GM12875 (cell line): ENCODE data around the gene DNAH8.

Experiments
- H3K4me3 ChIP-seq: one replicate; pipeline ENCODE4 v1.5.1; 2011; ENCODE audit warnings: low read depth, low read length, control low read depth
- CTCF ChIP-seq: IDR thresholded peaks from 2 replicates; pipeline ENCODE4 v1.5.1; 2011; ENCODE audit warnings: low read depth, mild to moderate bottlenecking, control low read depth, inconsistent platforms, low read length, moderate library complexity, borderline replicate concordance; ENCODE audit not compliant: insufficient read depth

DNAH8 gene, protein sequence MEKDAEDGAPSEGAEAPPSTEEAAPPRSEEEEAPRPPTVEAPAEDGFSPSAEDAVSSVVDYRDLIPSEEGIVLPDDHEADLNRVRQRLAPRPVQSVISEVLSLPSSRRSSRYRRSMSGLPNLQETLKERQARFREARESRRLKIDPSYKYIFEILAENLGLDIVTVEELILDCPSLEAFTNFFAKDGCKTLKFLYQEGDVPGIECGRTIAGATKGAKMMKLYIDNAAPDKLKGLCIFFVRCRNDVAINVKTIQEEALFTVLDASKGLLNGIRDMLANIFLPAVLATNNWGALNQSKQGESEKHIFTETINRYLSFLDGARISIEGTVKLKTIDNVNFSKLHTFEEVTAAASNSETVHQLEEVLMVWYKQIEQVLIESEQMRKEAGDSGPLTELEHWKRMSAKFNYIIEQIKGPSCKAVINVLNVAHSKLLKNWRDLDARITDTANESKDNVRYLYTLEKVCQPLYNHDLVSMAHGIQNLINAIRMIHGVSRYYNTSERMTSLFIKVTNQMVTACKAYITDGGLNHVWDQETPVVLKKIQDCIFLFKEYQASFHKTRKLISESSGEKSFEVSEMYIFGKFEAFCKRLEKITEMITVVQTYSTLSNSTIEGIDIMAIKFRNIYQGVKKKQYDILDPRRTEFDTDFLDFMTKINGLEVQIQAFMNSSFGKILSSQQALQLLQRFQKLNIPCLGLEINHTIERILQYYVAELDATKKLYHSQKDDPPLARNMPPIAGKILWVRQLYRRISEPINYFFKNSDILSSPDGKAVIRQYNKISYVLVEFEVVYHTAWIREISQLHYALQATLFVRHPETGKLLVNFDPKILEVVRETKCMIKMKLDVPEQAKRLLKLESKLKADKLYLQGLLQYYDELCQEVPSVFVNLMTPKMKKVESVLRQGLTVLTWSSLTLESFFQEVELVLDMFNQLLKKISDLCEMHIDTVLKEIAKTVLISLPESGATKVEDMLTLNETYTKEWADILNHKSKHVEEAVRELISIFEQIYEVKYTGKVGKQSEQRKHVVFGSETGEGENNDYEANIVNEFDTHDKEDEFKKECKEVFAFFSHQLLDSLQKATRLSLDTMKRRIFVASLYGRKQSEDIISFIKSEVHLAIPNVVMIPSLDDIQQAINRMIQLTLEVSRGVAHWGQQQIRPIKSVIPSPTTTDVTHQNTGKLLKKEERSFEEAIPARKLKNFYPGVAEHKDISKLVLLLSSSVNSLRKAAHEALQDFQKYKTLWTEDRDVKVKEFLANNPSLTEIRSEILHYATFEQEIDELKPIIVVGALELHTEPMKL (N-terminal part only)

GRCh38 chr6:38715016-38715689 is at the start of gene DNAH8:
Gene DNAH8, plus strand, starts transcription at chr6:38715311. Its CDS starts 7,499 bp downstream, at chr6:38722810.
- no peak for TF ChIP-seq CTCF
- no peak within 1 kb of the TSS for H3K4me3 ChIP-seq

DNA sequence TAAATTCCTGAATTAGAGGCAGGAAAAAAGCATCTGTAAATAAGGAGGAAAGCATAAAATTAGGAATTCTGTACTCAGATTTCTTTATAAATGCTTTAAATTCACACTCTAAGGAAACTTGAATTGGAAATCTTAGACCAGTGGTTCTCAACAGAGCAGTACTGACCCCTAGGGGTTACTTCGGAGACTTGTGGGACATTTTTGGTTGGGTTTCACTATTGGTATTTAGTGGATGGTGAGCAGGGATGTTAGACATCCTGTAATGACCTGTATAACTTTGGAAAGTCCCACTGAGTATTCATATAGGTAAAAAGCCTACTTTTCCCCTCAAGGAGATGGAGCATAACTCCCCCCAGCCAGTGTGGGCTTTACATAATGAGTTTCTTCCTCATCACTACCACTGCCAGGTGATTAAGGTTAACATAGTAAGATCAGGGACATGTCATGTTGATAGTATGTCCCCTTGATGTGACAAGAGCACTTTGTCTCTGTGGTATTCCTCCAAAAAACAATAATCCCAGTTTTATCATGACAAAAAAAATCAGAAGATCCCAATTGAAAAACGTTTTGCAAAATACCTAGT is 43.1 kb upstream of the DNAH8 start:
- peak; percentile 49; the same call in 1 of the 2 replicates for TF ChIP-seq CTCF
- no peak overlapping the region for H3K4me3 ChIP-seq

DNA sequence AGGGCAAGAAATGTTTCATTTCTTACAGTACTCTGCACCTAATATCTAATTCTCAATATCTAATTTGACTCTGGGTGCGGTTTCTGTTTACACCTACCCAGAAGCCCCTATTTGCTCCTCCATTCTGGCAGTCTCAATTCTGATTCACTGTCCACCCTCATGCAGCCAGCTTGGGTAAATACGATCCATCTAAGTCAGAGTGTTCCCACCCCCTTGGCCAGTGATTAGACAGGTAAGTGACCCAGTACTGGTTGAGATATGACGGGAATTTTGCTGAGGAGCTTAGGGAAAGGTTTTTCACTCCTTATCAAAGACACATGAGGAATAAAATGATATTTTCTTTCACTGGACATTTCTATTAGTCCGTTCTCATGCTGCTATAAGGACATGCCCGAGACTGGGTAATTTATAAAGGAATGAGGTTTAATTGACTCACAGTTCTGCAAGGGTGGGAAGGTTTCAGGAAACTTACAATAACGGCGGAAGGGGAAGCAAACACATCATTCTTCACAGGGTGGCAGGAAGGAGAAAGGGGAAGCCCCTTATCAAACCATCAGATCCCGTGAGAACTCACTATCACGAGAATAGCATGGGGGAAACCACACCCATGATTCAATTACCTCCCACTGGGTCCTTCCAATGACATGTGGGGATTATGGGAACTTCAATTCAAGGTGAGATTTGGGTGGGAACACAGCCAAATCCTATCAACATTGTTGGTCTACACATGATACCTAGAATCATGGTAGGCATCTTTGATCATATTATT is 41.5 kb upstream of the DNAH8 start:
- no peak for TF ChIP-seq CTCF
- no peak overlapping the region for H3K4me3 ChIP-seq

DNA sequence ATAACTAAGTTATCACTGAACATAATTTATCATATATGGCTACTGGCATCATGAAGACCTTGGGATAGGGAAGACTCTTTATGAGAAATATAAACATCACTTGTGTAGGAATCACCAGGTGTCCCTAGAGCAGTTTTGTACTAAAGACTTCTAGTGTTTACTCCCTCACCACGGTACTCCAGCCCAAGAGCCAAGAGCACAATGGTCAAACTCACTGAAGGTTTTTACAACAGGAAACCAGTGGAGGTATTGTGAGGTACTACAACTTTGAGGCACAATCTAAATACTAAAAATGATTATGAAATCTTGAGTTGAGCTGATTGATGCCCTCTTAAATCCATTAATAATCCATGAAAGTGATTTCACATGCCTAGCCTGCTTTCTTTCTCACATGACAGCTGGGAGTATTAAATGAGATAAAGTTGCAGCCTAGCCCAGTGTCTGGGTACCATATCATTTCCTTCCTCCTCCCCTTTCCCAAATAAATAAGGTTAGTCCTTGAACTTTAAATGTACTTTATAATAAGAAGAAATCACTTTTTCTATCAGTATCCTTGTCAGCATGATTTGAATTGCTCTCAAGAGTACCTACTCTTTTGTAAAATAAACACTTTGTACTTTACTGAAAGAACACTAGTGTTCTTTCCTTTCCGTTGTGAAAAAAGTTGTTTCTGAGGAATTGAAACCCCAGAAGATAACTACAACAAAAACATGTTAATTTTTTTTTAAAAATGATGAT is 38.7 kb upstream of the DNAH8 start:
- no peak overlapping the region for H3K4me3 ChIP-seq
- no peak for TF ChIP-seq CTCF

- no peak for TF ChIP-seq CTCF
- H3K4me3 ChIP-seq, result no peak overlapping the region
Observed at GRCh38 chr6:38676974-38677544, 38.1 kb upstream of the DNAH8 start.
